Stimulated activated memory B cell treated with anti-CD40 and anti-IgM and Interleukin-4, amounts not matched to agents 10 μg/mL and 1 μg/mL and 100 μg/mL, for 72 hours (primary cell): Measurements from ENCODE around the gene WDR5.

Experiments used
- ATAC-seq: fragments of 150-1000 bp; cut with Tn5 transposase; 2 replicates; pipeline ENCODE4 v1.10.0; 2021
- H3K27ac Mint-ChIP-seq: one replicate; pipeline ENCODE4 v1.8.0; 2022; ENCODE audit warnings: mild to moderate bottlenecking, mixed read lengths
- H3K27me3 Mint-ChIP-seq: one replicate; pipeline ENCODE4 v1.8.0; 2022; ENCODE audit warnings: mixed read lengths
- H3K36me3 Mint-ChIP-seq: one replicate; pipeline ENCODE4 v1.8.0; 2022; ENCODE audit warnings: mixed read lengths
- H3K4me1 Mint-ChIP-seq: one replicate; pipeline ENCODE4 v1.8.0; 2022; ENCODE audit warnings: mixed read lengths
- H3K4me3 Mint-ChIP-seq: one replicate; pipeline ENCODE4 v1.8.0; 2022; ENCODE audit warnings: mild to moderate bottlenecking, moderate library complexity, mixed read lengths
- H3K9me3 Mint-ChIP-seq: one replicate; pipeline ENCODE4 v1.8.0; 2022; ENCODE audit warnings: mixed read lengths

WDR5 gene

GRCh38 chr9:134162212-134162775 lies 26.4 kb downstream of the WDR5 start:
- ATAC-seq, result no peak
- no peaks in the 10 kb centered on the region for H3K9me3 Mint-ChIP-seq
- no peak overlapping the region for H3K4me3 Mint-ChIP-seq
- H3K27ac Mint-ChIP-seq, result no peak overlapping the region
- H3K4me1 Mint-ChIP-seq, result peaks cover 8% of the 10 kb centered on the region
- peaks cover 19% of the 10 kb centered on the region for H3K36me3 Mint-ChIP-seq
- H3K27me3 Mint-ChIP-seq, result no peaks in the 10 kb centered on the region

GRCh38 chr9:134162926-134163370 lies 27.1 kb downstream of the WDR5 start:
- H3K4me1 Mint-ChIP-seq, result peaks cover 8% of the 10 kb centered on the region
- no peaks in the 10 kb centered on the region for H3K27me3 Mint-ChIP-seq
- no peak for ATAC-seq
- no peak overlapping the region for H3K27ac Mint-ChIP-seq
- peaks cover 12% of the 10 kb centered on the region for H3K36me3 Mint-ChIP-seq
- no peaks in the 10 kb centered on the region for H3K9me3 Mint-ChIP-seq
- no peak overlapping the region for H3K4me3 Mint-ChIP-seq

DNA sequence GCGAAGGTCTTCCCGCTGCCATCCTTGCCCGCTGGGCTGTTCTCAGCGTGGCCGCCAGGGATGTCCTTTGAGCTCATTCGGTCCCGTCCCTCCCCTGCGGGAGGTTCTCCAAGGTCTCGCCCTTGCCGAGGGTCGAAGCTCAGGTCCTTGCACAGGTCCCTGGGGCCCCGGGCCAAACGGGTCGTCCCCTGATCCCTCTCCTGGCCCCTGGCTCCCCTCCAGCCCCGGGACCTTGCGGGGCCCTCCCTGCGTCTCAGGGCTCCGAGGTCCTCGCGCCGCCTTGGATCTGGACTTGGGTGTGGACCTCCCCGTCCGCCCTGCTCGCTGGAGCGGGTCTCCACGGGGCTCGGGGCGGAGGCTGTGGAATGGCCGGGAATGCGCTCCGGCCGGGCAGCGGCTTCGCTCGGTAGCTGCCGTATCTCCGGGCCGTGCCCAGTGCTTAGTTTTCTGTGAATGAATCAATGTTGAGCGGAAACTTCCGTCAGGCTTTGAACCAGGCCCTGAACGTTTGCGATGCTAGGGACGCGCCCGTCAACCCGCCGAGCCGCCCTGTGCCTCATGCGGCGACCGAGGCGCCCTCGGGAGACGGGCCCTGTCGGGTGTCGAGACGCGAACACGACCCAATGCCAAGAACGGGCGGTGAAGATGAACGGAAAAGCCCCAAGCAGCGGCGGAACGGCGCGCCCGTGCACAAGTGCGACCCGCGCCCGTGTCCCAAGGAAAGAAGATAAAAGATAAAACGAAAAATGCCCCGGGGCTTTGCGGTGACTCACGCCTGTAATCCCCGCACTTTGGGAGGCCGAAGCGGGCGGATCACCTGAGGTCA lies 27.7 kb downstream of the WDR5 start:
- Mint-ChIP-seq H3K36me3 (peaks cover 7% of the 10 kb centered on the region), H3K4me3 (no peak overlapping the region), H3K27me3 (no peaks in the 10 kb centered on the region), H3K4me1 (peaks cover 8% of the 10 kb centered on the region), H3K27ac (no peak overlapping the region), H3K9me3 (peaks cover 1% of the 10 kb centered on the region)
- ATAC-seq, result peak; percentile 39

GRCh38 chr9:134164879-134165278 lies 29.0 kb downstream of the WDR5 start:
- no peak for ATAC-seq
- Mint-ChIP-seq H3K9me3 (peaks cover 3% of the 10 kb centered on the region), H3K4me1 (peaks cover 8% of the 10 kb centered on the region), H3K27me3 (no peaks in the 10 kb centered on the region), H3K27ac (no peak overlapping the region), H3K36me3 (peaks cover 6% of the 10 kb centered on the region), H3K4me3 (no peak overlapping the region)

DNA sequence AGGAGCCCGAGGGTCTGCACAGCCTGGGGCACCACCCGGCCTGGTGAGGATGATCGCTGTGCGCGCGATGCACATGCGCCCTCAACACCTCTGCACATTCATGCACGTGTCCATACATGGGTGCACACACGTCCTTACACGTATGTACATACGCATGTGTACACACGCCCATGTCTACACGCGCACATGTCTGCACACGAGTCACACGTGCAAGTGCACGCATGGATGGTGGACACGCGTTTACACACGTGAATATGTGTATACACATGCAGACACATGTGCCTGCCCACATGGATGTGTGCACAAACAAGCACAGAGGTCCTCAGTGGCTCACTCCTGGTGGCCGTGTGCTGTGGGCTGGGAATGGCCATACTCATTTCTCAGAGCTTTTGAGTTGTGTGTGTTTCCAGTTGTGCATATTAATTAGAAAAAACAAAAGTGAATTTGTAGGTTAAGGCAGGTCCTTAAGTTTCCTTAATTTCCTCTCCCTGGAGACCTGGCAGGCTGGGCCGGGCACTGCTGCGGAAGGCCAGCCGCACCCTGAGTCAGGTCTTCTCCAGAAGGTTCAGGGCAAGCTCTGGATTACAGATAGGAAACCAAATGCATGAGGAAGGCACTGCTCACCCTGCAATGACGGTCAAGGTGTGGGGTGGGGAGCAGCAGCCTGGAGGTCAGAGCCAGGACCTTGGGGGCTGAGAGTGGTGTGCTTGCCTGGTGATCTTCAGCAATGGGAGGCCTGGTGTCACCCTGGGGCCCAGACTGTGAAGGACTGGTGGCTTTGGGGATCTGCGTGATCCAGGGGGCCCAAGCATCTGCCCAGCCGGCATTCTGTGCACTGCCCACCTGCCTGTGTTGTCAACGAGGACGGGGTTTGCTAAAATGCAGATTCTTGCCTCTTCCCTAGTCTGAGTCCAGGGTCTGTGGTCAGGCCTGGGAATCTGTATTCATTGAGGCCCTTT lies 29.8 kb downstream of the WDR5 start:
- peaks cover 8% of the 10 kb centered on the region for H3K4me1 Mint-ChIP-seq
- H3K36me3 Mint-ChIP-seq, result no peaks in the 10 kb centered on the region
- no peak for ATAC-seq
- no peak overlapping the region for H3K4me3 Mint-ChIP-seq
- no peaks in the 10 kb centered on the region for H3K27me3 Mint-ChIP-seq
- H3K9me3 Mint-ChIP-seq, result peaks cover 3% of the 10 kb centered on the region
- H3K27ac Mint-ChIP-seq, result no peak overlapping the region

DNA sequence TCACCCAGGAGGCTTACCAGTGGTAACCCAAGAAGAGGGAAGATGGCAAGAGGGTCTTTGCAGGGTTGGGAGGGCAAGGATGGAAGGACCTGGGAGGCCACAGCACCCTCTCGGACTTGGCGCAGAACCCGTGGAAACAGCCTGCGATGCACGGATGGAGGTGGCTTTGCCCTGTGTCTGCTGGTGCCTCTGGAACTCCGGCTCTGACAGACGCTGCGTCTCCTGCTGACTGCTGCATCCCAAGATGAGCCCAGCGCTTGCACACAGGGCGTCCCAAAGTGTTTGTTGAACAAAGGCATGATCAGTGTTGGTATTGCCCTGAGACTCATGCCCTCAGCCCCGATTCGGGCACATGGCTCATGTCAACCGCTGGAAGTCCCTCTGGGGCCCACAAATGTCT lies 30.5 kb downstream of the WDR5 start:
- Mint-ChIP-seq H3K9me3 (peaks cover 3% of the 10 kb centered on the region), H3K4me1 (peaks cover 8% of the 10 kb centered on the region)

GRCh38 chr9:134167530-134167931 lies 31.6 kb downstream of the WDR5 start:
- H3K36me3 Mint-ChIP-seq, result no peaks in the 10 kb centered on the region
- H3K27ac Mint-ChIP-seq, result no peak overlapping the region
- no peak for ATAC-seq
- no peak overlapping the region for H3K4me3 Mint-ChIP-seq
- peaks cover 8% of the 10 kb centered on the region for H3K4me1 Mint-ChIP-seq
- no peaks in the 10 kb centered on the region for H3K27me3 Mint-ChIP-seq
- peaks cover 3% of the 10 kb centered on the region for H3K9me3 Mint-ChIP-seq

More for the DNA sequence above, 30.5 kb downstream of the WDR5 start:
- ATAC-seq, result no peak
- no peaks in the 10 kb centered on the region for H3K27me3 Mint-ChIP-seq
- peak overlapping the region; percentile 5 for H3K4me3 Mint-ChIP-seq
- H3K36me3 Mint-ChIP-seq, result no peaks in the 10 kb centered on the region
- H3K27ac Mint-ChIP-seq, result no peak overlapping the region

DNA sequence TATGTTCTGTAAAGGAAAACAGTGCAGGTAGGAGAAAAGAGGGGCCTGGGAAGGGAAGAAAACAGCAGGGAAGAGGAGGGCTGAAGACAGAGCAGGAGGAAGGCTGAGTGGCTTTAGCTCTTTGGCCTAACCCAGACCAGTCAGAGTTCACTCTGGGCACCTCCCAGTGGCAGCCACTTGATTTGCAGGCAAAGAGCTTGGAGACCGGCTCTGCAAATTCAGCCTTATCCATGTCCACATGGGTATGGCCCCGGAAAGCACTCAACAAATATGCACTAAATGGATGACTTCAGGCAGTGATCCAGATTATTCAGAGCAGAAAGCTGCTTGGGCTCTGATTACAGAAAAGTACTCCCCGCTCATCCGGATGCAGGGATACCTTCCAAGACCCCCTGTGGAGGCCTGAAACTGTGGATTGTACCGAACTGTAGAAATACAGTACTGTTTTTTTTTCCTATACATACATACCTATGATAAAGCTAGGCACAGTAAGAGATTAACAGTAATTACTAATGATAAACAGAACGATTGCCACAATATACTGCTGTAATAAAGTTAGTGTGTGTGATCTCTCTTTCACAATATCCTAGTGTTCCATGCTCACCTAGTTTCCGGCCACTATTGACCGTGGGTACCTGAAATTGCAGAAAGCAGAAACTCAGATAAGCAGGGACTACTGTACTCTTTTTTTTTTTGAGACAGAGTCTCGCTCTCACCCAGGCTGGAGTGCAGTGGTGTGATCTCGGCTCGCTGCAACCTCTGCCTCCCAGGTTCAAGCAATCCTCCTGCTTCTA lies 33.1 kb downstream of the WDR5 start:
- H3K36me3 Mint-ChIP-seq, result no peaks in the 10 kb centered on the region
- no peak for ATAC-seq
- H3K27me3 Mint-ChIP-seq, result no peaks in the 10 kb centered on the region
- no peak overlapping the region for H3K27ac Mint-ChIP-seq
- peaks cover 5% of the 10 kb centered on the region for H3K4me1 Mint-ChIP-seq
- peaks cover 3% of the 10 kb centered on the region for H3K9me3 Mint-ChIP-seq
- no peak overlapping the region for H3K4me3 Mint-ChIP-seq

DNA sequence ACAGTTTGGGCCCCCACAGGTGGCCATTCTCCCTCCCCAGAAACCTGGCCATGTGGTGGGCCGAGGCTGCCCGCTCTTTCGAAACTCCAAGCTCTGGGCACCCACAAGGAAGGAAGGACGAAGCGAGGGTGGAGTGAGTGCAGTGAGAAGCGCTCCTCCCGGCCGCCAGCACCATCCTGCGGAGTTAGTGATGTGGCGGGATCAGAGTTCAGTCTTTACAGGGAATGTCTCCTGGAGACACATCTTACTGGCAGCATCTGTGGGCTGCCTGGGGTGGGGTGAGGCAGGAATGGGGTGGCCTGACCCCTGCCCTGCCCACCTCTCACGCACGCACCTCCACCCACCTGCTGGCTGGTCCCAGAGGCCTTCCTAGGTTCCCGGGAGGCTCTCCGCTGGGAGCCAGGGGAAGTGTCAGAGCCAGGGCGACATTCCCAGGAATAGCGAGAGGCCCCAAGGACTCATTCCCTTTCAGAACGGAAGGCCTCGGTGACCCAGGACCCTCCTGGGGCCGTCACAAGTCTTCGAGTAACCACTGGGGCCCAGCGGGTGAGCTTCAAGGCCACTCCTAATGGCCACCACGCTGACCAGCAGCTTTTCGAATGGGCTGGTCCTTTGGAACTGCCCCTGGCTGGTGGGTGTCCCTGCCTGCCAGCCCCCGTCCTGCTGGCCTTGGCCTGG lies 34.0 kb downstream of the WDR5 start:
- Mint-ChIP-seq H3K4me1 (peaks cover 11% of the 10 kb centered on the region), H3K36me3 (no peaks in the 10 kb centered on the region), H3K27me3 (peaks cover 4% of the 10 kb centered on the region), H3K9me3 (peaks cover 3% of the 10 kb centered on the region), H3K4me3 (no peak overlapping the region), H3K27ac (no peak overlapping the region)
- no peak for ATAC-seq

GRCh38 chr9:134170532-134171315 lies 34.8 kb downstream of the WDR5 start:
- H3K27me3 Mint-ChIP-seq, result peaks cover 9% of the 10 kb centered on the region
- no peak overlapping the region for H3K4me3 Mint-ChIP-seq
- H3K36me3 Mint-ChIP-seq, result no peaks in the 10 kb centered on the region
- peaks cover 3% of the 10 kb centered on the region for H3K9me3 Mint-ChIP-seq
- peaks cover 16% of the 10 kb centered on the region for H3K4me1 Mint-ChIP-seq
- no peak overlapping the region for H3K27ac Mint-ChIP-seq
- no peak for ATAC-seq

DNA sequence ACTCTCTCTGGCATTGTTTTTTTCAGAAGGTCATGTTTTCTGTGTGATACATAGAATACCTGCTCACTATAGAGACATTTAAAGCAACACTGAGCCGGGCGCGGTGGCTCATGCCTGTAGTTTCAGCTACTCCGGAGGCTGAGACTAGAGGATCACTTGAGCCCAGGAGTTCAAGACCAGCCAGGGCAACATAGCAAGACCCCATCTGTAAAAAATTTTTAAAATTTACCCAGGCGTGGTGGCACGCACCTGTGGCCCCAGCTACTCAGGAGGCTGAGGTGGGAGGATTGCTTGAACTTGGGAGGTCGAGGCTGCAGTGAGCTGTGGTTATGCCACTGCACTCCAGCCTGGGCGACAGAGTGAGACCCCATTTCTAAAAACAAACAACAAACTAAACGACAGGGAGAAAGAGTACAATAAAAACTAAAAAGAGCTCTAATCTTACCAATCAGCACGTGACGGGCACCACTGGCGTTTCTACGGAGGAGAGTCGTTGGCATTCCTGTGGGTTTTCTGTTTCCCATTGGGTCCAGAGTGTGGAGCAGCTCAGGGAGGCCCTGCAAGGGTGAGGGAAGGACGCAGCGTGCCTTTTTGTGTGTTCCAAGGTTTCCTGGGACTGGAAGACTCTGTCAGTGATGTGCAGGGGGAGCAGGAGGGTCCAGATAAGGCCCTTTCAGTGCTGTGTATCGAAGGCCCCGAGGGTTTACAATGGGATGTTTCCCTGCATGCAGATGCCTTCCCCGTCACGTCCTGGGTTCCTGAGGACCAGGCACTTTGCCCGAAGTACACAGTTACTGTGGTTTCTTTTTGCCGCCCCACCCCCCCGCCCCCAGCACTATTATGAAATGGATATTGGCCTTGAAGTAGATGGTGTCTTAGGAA lies 35.7 kb downstream of the WDR5 start:
- H3K4me1 Mint-ChIP-seq, result peaks cover 18% of the 10 kb centered on the region
- H3K9me3 Mint-ChIP-seq, result peaks cover 3% of the 10 kb centered on the region
- H3K4me3 Mint-ChIP-seq, result no peak overlapping the region
- H3K27ac Mint-ChIP-seq, result no peak overlapping the region
- H3K27me3 Mint-ChIP-seq, result peaks cover 15% of the 10 kb centered on the region
- ATAC-seq, result no peak
- no peaks in the 10 kb centered on the region for H3K36me3 Mint-ChIP-seq

DNA sequence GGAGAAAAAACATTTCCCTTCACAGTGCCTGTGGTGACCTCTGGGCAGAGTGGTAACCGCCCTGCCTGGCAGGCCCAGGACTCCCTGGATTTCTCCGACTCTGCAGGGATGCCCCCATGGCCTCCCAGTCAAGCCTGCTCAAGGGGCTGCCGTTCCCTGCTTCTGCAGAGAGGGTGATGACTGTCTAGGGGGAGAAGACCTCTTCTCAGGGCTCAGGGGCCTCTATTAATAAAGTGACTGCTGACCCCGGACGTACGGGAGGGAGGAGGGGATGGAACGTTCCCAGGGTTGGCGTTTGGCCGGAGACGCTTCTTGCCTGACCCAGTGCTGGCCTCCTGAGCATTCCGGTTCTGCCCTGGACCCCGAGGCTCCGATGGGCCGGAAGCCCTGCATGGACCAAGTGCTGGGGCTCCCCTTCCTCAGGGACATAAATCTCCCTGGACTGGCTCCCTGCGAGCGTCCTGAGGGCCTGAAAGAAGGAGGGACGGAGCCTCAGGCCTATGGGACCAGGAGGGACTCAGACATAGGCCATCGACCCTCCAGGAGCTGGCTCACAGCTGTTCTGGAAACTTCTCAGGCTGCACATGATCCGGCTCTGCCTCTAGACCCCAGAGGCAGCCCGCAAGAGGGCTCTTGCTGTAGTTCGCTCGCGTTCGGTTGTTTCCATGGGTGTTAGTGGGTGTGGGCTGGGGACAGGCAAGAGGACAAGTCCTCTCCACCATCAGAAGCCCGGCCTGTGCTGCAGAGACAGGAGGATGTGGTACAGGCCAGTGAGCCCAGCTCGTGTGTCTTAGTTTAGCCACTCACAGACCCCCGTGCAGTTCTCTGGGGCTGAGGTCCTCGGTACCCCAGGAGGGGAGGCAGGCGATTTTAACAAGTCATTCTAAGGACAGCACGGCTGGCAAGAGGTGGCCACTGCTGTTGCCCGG lies 36.6 kb downstream of the WDR5 start:
- Mint-ChIP-seq H3K4me3 (no peak overlapping the region), H3K9me3 (peaks cover 3% of the 10 kb centered on the region), H3K27ac (no peak overlapping the region), H3K4me1 (peaks cover 24% of the 10 kb centered on the region), H3K36me3 (no peaks in the 10 kb centered on the region), H3K27me3 (peaks cover 25% of the 10 kb centered on the region)
- no peak for ATAC-seq
